Measurements from ENCODE around the gene DENND2A. TPM values are rescaled to one million over a fixed set of nuclear protein-coding genes. Genes with fewer than 3 reads are reported as not detected.
"Not testable (repeated sequence)": the region's sequence is repeated elsewhere in the genome, so short reads cannot be mapped to it uniquely, and the experiment has no call there.

The DENND2A gene
- total RNA-seq, 2 experiments from 2014 or later = not detected

GRCh38 chr7:140654109-140654387 lies 13.4 kb upstream of the DENND2A start:
- POLR2A ChIA-PET = no interaction called here
- H3K4me3 Mint-ChIP-seq = no peak overlapping the region
- H3K27me3 Mint-ChIP-seq = peaks cover 19% of the 10 kb centered on the region

GRCh38 chr7:140653319-140654108 lies 12.9 kb upstream of the DENND2A start:
- no peaks in the 10 kb centered on the region for H3K9me3 Mint-ChIP-seq
- CTCF ChIA-PET = interaction anchor here (0.9 to 3.3 kb wide), 8 partner anchors 16 to 177 kb away, joined by 3 to 19 read pairs (median 4); no protein-coding TSS in a partner anchor
- no peak overlapping the region for H3K4me3 Mint-ChIP-seq
- peak; percentile 30 for DNase-seq
- no peak overlapping the region for H3K27ac Mint-ChIP-seq
- H3K36me3 Mint-ChIP-seq (ENCODE audit: low read depth) = no peaks in the 10 kb centered on the region
- H3K4me1 Mint-ChIP-seq = peaks cover 14% of the 10 kb centered on the region
- peaks cover 18% of the 10 kb centered on the region for H3K27me3 Mint-ChIP-seq
- POLR2A ChIA-PET = no interaction called here

More at GRCh38 chr7:140654109-140654387, 13.4 kb upstream of the DENND2A start:
- peaks cover 14% of the 10 kb centered on the region for H3K4me1 Mint-ChIP-seq
- H3K27ac Mint-ChIP-seq = no peak overlapping the region
- no peaks in the 10 kb centered on the region for H3K9me3 Mint-ChIP-seq
- no peaks in the 10 kb centered on the region for H3K36me3 Mint-ChIP-seq (ENCODE audit: low read depth)
- DNase-seq = no peak
- CTCF ChIA-PET = interaction anchor here (0.9 to 3.3 kb wide), 6 partner anchors 47 to 178 kb away, joined by 3 to 19 read pairs (median 6); no protein-coding TSS in a partner anchor

GRCh38 chr7:140650367-140650766 lies 9.8 kb upstream of the DENND2A start:
- peaks cover 12% of the 10 kb centered on the region for H3K27me3 Mint-ChIP-seq
- no peaks in the 10 kb centered on the region for H3K36me3 Mint-ChIP-seq (ENCODE audit: low read depth)

GRCh38 chr7:140649556-140650205 lies 9.1 kb upstream of the DENND2A start:
- no peak overlapping the region for H3K27ac Mint-ChIP-seq
- no peak for DNase-seq
- POLR2A ChIA-PET = no interaction called here
- H3K36me3 Mint-ChIP-seq (ENCODE audit: low read depth) = no peaks in the 10 kb centered on the region
- peaks cover 6% of the 10 kb centered on the region for H3K4me1 Mint-ChIP-seq
- H3K4me3 Mint-ChIP-seq = no peak overlapping the region
- H3K9me3 Mint-ChIP-seq = no peaks in the 10 kb centered on the region
- CTCF ChIA-PET = no interaction called here
- H3K27me3 Mint-ChIP-seq = peaks cover 12% of the 10 kb centered on the region

More at GRCh38 chr7:140650367-140650766, 9.8 kb upstream of the DENND2A start:
- no peak overlapping the region for H3K27ac Mint-ChIP-seq
- DNase-seq = no peak
- ChIA-PET CTCF (interaction anchor here (0.5 kb wide), 1 partner anchor 205 kb away, joined by 6 read pairs; no protein-coding TSS in a partner anchor), POLR2A (no interaction called here)
- H3K4me3 Mint-ChIP-seq = no peak overlapping the region
- H3K9me3 Mint-ChIP-seq = no peaks in the 10 kb centered on the region
- H3K4me1 Mint-ChIP-seq = peaks cover 6% of the 10 kb centered on the region

GRCh38 chr7:140646931-140647647 lies 6.5 kb upstream of the DENND2A start:
- no peaks in the 10 kb centered on the region for H3K9me3 Mint-ChIP-seq
- H3K27ac Mint-ChIP-seq = no peak overlapping the region
- peaks cover 24% of the 10 kb centered on the region for H3K27me3 Mint-ChIP-seq
- H3K36me3 Mint-ChIP-seq (ENCODE audit: low read depth) = no peaks in the 10 kb centered on the region
- CTCF ChIA-PET = interaction anchor here (0.7 to 1.5 kb wide), 3 partner anchors 9 to 802 kb away, joined by 3 to 10 read pairs (median 3); no protein-coding TSS in a partner anchor
- H3K4me1 Mint-ChIP-seq = peaks cover 5% of the 10 kb centered on the region
- DNase-seq = peak; percentile 32
- POLR2A ChIA-PET = no interaction called here
- H3K4me3 Mint-ChIP-seq = no peak overlapping the region

GRCh38 chr7:140645166-140645900 lies 4.7 kb upstream of the DENND2A start:
- DNase-seq = peak; percentile 22
- ChIA-PET CTCF (interaction anchor here (0.7 kb wide), 1 partner anchor 10 kb away, joined by 3 read pairs; no protein-coding TSS in a partner anchor), POLR2A (no interaction called here)
- Mint-ChIP-seq H3K4me1 (peaks cover 5% of the 10 kb centered on the region), H3K27me3 (peaks cover 34% of the 10 kb centered on the region), H3K9me3 (no peaks in the 10 kb centered on the region), H3K36me3 (ENCODE audit: low read depth) (no peaks in the 10 kb centered on the region), H3K27ac (no peak overlapping the region), H3K4me3 (no peak overlapping the region)

GRCh38 chr7:140644761-140645160 lies 4.1 kb upstream of the DENND2A start:
- not testable (repeated sequence) for H3K27ac Mint-ChIP-seq
- H3K27me3 Mint-ChIP-seq = peaks cover 39% of the 10 kb centered on the region

GRCh38 chr7:140643416-140643815 lies 2.8 kb upstream of the DENND2A start:
- peaks cover 14% of the 10 kb centered on the region for H3K4me1 Mint-ChIP-seq
- H3K27ac Mint-ChIP-seq = no peak overlapping the region
- no peaks in the 10 kb centered on the region for H3K36me3 Mint-ChIP-seq (ENCODE audit: low read depth)
- ChIA-PET CTCF (no interaction called here), POLR2A (no interaction called here)
- H3K4me3 Mint-ChIP-seq = no peak overlapping the region
- H3K9me3 Mint-ChIP-seq = no peaks in the 10 kb centered on the region
- H3K27me3 Mint-ChIP-seq = peaks cover 52% of the 10 kb centered on the region
- no peak for DNase-seq

More at GRCh38 chr7:140644761-140645160, 4.1 kb upstream of the DENND2A start:
- H3K4me3 Mint-ChIP-seq; CTCF ChIA-PET; H3K36me3 Mint-ChIP-seq (ENCODE audit: low read depth); H3K9me3 Mint-ChIP-seq; POLR2A ChIA-PET; DNase-seq; H3K4me1 Mint-ChIP-seq: not testable (repeated sequence)

GRCh38 chr7:140641524-140642195 lies 1.0 kb upstream of the DENND2A start:
- Mint-ChIP-seq H3K27ac (no peak overlapping the region), H3K27me3 (peaks cover 58% of the 10 kb centered on the region), H3K9me3 (no peaks in the 10 kb centered on the region), H3K36me3 (ENCODE audit: low read depth) (no peaks in the 10 kb centered on the region), H3K4me3 (no peak overlapping the region), H3K4me1 (peaks cover 10% of the 10 kb centered on the region)
- no peak for DNase-seq
- CTCF ChIA-PET = interaction anchor here (0.6 to 0.8 kb wide), 3 partner anchors 11 to 429 kb away, joined by 3 to 4 read pairs (median 3); no protein-coding TSS in a partner anchor
- POLR2A ChIA-PET = no interaction called here

- no peaks in the 10 kb centered on the region for H3K9me3 Mint-ChIP-seq
- ChIA-PET POLR2A (no interaction called here), CTCF (no interaction called here)
- H3K27me3 Mint-ChIP-seq = peaks cover 61% of the 10 kb centered on the region
- H3K4me3 Mint-ChIP-seq = peak overlapping the region; percentile 69
- H3K36me3 Mint-ChIP-seq (ENCODE audit: low read depth) = no peaks in the 10 kb centered on the region
- H3K4me1 Mint-ChIP-seq = peaks cover 10% of the 10 kb centered on the region
- H3K27ac Mint-ChIP-seq = no peak overlapping the region
- DNase-seq = no peak
Measured at GRCh38 chr7:140640060-140640637, 464 bp downstream of the DENND2A start.

GRCh38 chr7:140639366-140640053 lies 1.1 kb downstream of the DENND2A start:
- POLR2A ChIA-PET = no interaction called here
- H3K9me3 Mint-ChIP-seq = no peaks in the 10 kb centered on the region
- no peaks in the 10 kb centered on the region for H3K36me3 Mint-ChIP-seq (ENCODE audit: low read depth)
- peak overlapping the region; percentile 69 for H3K4me3 Mint-ChIP-seq
- peaks cover 60% of the 10 kb centered on the region for H3K27me3 Mint-ChIP-seq
- no peak for DNase-seq
- CTCF ChIA-PET = no interaction called here
- peaks cover 10% of the 10 kb centered on the region for H3K4me1 Mint-ChIP-seq
- H3K27ac Mint-ChIP-seq = no peak overlapping the region

All from activated CD4-positive, alpha-beta memory T cell treated with anti-CD3 and anti-CD28 coated beads, Interleukin-2, amount 10 ng/mL, durations not matched to agents 7 days and 5 days (primary cell).